ENCODE data around the gene FBXO38.

FBXO38 gene

DNA sequence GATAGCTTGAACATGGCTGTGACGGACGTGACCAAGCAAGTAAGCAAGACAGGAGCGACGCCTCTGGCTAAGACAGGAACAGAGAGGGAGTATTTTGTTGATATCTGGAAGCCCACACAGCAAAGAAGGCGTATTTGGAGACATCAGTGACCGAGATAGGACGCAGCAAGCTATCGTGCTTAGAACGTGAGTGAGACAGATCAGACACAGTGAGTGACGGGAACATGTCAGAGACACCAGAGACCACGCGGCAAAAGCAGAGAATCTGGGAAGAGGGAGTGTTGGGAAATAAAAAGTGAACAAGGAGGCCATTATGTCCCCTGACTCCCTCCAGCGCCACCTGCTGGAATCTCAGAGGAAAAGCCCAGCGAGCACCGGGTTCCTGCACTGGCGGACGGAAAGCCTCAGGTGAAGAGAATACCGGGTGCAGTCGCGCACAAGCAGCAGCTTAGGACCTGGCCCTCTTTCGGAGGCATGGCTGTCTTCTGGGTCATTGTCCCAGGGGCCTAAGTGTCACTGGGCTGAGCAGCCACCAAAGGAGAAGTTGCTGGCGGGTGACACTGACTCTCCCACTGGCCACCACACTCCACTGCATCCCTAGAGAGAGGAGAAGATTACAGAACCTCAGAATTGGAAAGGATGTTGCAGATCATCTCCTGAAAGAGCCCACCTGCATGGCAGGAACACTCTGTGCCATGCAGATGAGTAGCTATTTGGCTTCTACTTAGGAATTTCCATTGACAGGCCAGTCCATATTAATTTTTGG lies 99.1 kb downstream of the FBXO38 start:
- peak; percentile 55 for DNase-seq

DNA sequence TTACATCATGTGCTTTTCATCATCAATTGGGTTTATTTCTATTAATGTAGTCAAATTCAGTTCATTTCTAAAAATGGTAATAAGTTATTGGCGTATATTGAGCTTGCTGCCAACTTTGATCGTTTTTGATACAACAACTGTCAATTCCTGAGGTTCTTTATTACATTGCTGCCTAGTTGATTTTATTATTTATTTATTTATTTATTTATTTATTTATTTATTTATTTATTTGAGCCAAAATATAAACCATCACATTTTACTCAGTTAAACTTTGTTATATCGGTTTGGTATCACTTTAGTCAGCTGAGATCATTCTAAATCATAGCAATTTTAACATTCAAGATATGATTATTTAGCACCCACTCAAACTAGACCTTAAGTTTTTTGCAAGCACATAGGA lies 100.0 kb downstream of the FBXO38 start:
- no peak for DNase-seq

DNA sequence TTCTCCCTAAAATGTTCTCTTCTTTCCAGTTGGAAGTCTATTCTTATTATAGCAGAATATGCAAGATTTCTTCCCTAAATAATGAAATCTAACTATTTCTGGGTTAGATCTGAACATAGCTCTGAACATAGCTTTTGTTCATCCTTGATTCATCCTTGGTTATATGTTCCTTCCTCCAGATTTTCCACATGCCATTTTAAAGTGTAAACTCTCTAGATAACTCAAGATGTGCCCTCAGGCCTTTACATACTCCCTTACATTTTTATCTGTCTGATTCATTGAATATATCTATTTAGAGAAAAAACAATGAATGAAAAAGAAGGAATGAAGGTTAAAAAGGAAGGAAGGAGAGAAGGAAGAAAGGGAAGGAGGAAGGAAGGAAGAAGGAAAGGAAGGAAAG lies 100.9 kb downstream of the FBXO38 start:
- no peak for DNase-seq

DNA sequence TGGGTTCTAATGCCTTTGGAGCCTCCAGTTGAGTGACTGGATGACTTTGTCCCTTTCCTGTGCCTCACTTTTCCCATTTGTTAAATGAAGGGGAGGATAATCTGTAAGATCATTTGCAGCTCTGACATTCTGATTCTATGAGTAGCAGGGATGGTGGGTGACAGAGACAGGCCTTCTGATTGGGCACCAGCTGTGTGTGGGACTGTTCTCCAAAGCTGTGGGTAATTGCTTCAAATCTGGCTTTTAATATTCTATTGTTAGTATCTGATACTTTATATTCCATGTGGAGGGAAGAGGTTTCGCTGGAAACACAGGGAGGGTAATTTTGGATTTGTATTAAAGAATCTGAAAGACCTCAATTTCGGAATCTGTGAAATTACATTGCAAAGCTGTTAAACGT lies 102.7 kb downstream of the FBXO38 start:
- no peak for DNase-seq

DNA sequence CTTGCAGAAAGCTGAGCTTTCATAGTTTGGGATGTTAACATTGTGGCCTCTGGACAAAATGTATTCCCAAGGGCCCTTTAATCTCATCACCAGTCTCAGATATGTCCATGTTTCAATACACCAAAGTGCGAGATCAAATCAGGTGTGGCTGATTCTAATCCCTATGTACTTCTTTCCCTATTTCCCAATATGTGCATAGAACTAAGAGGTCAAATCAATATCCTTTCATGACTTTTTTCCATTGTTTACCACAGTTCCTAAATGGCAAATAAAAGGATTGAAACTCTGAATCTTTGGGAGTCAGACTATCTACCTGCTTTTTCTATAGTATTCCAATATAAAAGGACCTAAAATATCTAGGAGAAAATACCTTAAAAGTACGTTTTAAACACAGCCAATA lies 105.0 kb downstream of the FBXO38 start:
- DNase-seq, result no peak

DNA sequence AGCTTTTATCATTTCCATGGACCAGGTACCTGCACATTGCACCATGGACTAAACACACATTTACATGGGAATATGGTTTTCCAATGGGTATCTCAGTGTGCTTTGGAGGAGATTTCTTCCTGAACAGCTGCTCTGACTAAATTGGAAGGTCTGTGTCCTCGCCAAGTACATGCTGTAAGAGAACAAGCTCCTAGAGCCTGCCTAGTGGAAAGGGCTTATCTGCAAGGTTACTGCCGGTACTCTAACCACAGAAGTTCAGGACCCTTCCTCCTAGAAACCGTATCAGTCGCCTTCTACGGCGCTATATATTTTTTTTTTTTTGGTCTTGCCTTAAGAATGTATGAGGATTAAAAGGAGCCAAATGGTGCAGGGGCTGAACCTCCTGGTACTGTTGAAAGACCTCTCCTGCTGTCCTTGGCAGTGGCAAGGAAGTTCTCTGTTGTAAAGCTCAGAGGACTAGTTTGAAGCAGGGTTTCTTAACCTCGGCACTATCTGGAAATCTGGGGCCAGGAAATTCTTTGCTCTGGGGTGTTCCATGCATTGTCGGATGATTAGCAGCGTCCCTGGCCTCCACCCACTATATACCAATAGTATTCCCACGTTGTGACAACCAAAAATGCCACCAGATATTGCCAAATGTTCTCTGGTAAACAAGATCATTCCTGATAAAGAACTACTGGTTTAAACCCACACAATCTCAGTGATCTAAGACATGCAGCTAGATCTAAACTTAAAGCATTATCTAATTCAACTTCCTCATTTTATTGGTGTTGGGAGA lies 107.4 kb downstream of the FBXO38 start:
- no peak for DNase-seq

DNA sequence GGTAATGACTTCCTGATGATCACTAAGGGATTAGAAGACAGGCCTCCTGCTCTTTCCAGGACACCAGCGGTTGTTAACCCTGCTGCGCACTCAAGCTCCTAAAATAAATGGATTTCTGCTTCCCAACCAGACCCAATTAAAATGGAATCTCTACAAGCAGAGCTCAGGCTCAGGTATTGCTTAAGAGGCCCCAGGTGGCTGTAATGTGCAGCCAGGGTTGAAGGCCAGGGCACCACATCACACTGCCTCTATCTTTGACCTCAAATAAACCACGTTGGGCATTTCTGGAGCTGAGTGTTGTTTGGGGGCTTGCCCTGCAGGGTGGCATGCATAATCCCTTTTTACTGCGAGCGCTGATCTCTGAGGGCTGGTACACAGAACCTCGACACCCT lies 108.0 kb downstream of the FBXO38 start:
- DNase-seq, result no peak

DNA sequence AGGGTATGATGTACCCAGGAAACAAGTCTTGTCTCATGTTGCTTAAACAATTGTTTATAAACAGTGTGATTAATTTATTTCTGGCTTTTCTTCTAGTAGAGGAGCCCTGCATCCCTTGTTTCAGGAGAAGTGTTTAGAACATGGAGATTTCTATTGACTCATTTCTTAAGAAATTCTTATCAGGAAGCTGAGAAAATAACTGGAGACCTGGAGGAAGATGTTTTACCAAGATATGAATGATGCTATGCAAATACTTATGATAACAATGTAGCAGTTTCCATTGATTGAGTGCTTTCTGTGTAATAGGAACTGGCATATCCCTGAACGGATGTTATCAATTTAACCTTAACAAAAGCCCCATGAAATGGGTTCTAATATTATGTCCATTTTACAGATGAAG lies 108.6 kb downstream of the FBXO38 start:
- DNase-seq, result no peak

Measured in stimulated activated CD4-positive, alpha-beta T cell treated with anti-CD3 and anti-CD28 coated beads, Interleukin-12 subunit alpha, Interleukin-12 subunit beta, amount 100 ng/mL, for 4 hours (primary cell).